Measurements from ENCODE around the gene SLC7A7. TPM values are rescaled to one million over a fixed set of nuclear protein-coding genes. Genes with fewer than 3 reads are reported as not detected.

SLC7A7 gene
- total and polyA plus RNA-seq, 4 donors = 2.8 to 14.3 (median 8.8) TPM

DNA sequence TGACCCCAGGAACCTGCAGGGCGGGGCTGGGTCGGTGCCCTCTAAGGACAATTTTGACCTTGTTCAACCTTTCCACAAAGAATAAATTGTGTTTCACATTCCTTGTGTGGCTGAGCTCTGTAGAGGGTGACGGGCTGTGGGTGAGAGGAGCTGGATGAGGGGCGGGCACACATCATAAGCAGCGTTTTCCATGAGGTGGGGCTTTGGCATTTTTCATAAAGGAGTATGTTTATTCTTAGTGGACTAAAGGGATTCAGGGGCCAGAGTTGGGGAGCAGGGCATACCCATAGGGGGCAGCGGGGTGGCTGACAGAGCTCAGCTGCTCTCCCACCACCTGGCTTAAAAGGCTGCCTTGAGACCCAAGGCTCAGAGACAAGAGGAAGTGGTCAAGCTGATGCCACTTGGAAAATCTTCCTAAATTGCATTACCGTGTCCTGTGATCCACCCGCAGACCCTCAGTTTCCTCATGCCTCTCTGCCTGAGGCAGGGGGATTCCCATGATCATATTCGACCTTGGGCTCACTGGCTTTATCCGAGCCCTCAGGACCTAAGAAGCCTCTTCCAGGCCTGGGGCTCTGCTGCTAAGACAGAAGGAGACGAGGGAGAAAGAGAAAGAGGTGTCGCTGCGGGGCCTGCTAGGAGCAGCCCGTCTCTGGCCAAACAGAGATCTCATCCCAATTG lies 32.6 kb upstream of the SLC7A7 start (continued):
- TF ChIP-seq, protein P1, sequence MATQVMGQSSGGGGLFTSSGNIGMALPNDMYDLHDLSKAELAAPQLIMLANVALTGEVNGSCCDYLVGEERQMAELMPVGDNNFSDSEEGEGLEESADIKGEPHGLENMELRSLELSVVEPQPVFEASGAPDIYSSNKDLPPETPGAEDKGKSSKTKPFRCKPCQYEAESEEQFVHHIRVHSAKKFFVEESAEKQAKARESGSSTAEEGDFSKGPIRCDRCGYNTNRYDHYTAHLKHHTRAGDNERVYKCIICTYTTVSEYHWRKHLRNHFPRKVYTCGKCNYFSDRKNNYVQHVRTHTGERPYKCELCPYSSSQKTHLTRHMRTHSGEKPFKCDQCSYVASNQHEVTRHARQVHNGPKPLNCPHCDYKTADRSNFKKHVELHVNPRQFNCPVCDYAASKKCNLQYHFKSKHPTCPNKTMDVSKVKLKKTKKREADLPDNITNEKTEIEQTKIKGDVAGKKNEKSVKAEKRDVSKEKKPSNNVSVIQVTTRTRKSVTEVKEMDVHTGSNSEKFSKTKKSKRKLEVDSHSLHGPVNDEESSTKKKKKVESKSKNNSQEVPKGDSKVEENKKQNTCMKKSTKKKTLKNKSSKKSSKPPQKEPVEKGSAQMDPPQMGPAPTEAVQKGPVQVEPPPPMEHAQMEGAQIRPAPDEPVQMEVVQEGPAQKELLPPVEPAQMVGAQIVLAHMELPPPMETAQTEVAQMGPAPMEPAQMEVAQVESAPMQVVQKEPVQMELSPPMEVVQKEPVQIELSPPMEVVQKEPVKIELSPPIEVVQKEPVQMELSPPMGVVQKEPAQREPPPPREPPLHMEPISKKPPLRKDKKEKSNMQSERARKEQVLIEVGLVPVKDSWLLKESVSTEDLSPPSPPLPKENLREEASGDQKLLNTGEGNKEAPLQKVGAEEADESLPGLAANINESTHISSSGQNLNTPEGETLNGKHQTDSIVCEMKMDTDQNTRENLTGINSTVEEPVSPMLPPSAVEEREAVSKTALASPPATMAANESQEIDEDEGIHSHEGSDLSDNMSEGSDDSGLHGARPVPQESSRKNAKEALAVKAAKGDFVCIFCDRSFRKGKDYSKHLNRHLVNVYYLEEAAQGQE (IDR thresholded peaks at IDR 0.05) = no peak
- no peak for TF ChIP-seq CTCF (IDR thresholded peaks at IDR 0.05; ENCODE audit: low read depth, low read length, missing input control)
- no peak for TF ChIP-seq EGR1 (IDR thresholded peaks at IDR 0.05; ENCODE audit: low read depth in 2 of 2)
- TF ChIP-seq HNF4A (conservative IDR thresholded peaks at IDR 0.05) = no peak
- TF ChIP-seq RXRA (IDR thresholded peaks at IDR 0.05) = no peak
- no peak for TF ChIP-seq HNF4G (IDR thresholded peaks at IDR 0.05)
- TF ChIP-seq JUND (IDR thresholded peaks at IDR 0.05) = no peak

- Histone ChIP-seq H3K4me1 (ENCODE audit: control insufficient read depth in 4 of 4, insufficient read depth in 4 of 4, low read length in 3 of 4) (peaks cover 0 to 5% (median 3%) of the 10 kb centered on the region in 4 donors), H3K27ac (ENCODE audit: low read depth in 1 of 2, low read length in 2 of 2) (no peak overlapping the region), H3K9me3 (ENCODE audit: control insufficient read depth in 4 of 4, low read length in 3 of 4) (no peaks in the 10 kb centered on the region), H3K4me3 (ENCODE audit: low read depth in 1 of 3, low read length in 3 of 3) (no peak overlapping the region), H3K27me3 (ENCODE audit: control insufficient read depth in 4 of 4, insufficient read depth in 4 of 4, low read length in 3 of 4) (no peaks in the 10 kb centered on the region), H3K9ac (ENCODE audit: low read depth in 1 of 2, low read length in 2 of 2) (no peak overlapping the region), H3K36me3 (ENCODE audit: control insufficient read depth in 4 of 4, insufficient read depth in 3 of 4, low read depth in 1 of 4, low read length in 3 of 4) (peaks cover 2 to 12% (median 4%) of the 10 kb centered on the region in 4 donors)
- DNase-seq (ENCODE audit: low spot score) = no peak
- 91% methylated on average over 11 of the region's 11 CpGs for WGBS
- no peak for TF ChIP-seq RXRA (IDR thresholded peaks at IDR 0.05)
- TF ChIP-seq FOXA2 (IDR thresholded peaks at IDR 0.05) = no peak
Measured at GRCh38 chr14:22846811-22847307, 31.6 kb upstream of the SLC7A7 start.

DNA sequence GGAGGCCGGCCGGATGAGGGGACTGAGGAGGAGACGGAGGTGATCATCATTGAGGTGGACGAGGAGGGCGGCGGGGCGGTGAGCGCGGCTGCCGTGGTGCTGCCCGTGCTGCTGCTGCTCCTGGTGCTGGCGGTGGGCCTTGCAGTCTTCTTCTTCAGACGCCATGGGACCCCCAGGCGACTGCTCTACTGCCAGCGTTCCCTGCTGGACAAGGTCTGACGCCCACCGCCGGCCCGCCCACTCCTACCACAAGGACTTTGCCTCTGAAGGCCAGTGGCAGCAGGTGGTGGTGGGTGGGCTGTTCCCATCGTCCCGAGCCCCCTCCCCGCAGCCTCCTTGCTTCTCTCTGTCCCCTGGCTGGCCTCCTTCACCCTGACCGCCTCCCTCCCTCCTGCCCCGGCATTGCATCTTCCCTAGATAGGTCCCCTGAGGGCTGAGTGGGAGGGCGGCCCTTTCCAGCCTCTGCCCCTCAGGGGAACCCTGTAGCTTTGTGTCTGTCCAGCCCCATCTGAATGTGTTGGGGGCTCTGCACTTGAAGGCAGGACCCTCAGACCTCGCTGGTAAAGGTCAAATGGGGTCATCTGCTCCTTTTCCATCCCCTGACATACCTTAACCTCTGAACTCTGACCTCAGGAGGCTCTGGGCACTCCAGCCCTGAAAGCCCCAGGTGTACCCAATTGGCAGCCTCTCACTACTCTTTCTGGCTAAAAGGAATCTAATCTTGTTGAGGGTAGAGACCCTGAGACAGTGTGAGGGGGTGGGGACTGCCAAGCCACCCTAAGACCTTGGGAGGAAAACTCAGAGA lies 30.8 kb upstream of the SLC7A7 start:
- H3K9me3 ChIP-seq (ENCODE audit: control insufficient read depth in 4 of 4, low read length in 3 of 4) = no peaks in the 10 kb centered on the region
- no peak for DNase-seq (ENCODE audit: low spot score)
- no peaks in the 10 kb centered on the region for H3K27me3 ChIP-seq (ENCODE audit: control insufficient read depth in 4 of 4, insufficient read depth in 4 of 4, low read length in 3 of 4)
- TF ChIP-seq ATF3 (IDR thresholded peaks at IDR 0.05) = no peak
- TF ChIP-seq NR2F2 (IDR thresholded peaks at IDR 0.05) = no peak
- TF ChIP-seq TAF1 (conservative IDR thresholded peaks at IDR 0.05) = no peak
- no peak for TF ChIP-seq YY1 (IDR thresholded peaks at IDR 0.05)
- TF ChIP-seq HNF4A (conservative IDR thresholded peaks at IDR 0.05) = no peak
- TF ChIP-seq EGR1 (IDR thresholded peaks at IDR 0.05; ENCODE audit: low read depth in 2 of 2) = no peak
- no peak for TF ChIP-seq FOXA1 (IDR thresholded peaks at IDR 0.05)
- no peak for TF ChIP-seq CTCF (IDR thresholded peaks at IDR 0.05; ENCODE audit: low read depth, low read length, missing input control)
- TF ChIP-seq SP1 (IDR thresholded peaks at IDR 0.05) = no peak
- H3K27ac ChIP-seq (ENCODE audit: low read depth in 1 of 2, low read length in 2 of 2) = no peak overlapping the region
- peaks cover 2 to 12% (median 4%) of the 10 kb centered on the region in 4 donors for H3K36me3 ChIP-seq (ENCODE audit: control insufficient read depth in 4 of 4, insufficient read depth in 3 of 4, low read depth in 1 of 4, low read length in 3 of 4)
- no peak overlapping the region for H3K9ac ChIP-seq (ENCODE audit: low read depth in 1 of 2, low read length in 2 of 2)
- H3K4me3 ChIP-seq (ENCODE audit: low read depth in 1 of 3, low read length in 3 of 3) = no peak overlapping the region
- H3K4me1 ChIP-seq (ENCODE audit: control insufficient read depth in 4 of 4, insufficient read depth in 4 of 4, low read length in 3 of 4) = peaks cover 0 to 5% (median 4%) of the 10 kb centered on the region in 4 donors
- 96% methylated on average over 26 of the region's 26 CpGs for WGBS

Data from liver (tissue), 9 donors.